ENCODE measurements around the gene ENO4.

The ENO4 gene

GRCh38 chr10:116868198-116868676, 18.9 kb downstream of the ENO4 start:
- no peak for DNase-seq (ENCODE audit: low spot score)

- DNase-seq (ENCODE audit: low spot score): no peak
These were observed 19.4 kb downstream of the ENO4 start for GRCh38 chr10:116868722-116869121.

DNA sequence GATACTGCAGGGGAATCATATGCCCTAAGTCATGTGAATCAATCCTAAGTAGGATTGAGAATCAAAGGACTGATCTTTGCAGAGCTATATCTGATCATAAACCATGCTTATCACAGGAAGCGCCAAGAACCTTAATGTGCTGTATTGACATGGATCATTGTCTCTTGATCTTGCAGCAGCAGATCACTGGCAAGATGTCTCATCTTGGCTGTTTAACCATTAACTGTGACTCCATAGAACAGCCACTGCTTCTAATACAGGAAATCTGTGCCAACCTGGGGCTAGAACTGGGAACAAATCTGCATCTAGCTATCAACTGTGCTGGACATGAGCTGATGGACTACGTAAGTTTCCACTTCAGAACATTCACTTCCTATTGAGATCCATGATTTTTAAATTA, 21.6 kb downstream of the ENO4 start:
- DNase-seq (ENCODE audit: low spot score): no peak

- DNase-seq (ENCODE audit: low spot score): no peak
These were observed 23.8 kb downstream of the ENO4 start for GRCh38 chr10:116873134-116873533.

DNA sequence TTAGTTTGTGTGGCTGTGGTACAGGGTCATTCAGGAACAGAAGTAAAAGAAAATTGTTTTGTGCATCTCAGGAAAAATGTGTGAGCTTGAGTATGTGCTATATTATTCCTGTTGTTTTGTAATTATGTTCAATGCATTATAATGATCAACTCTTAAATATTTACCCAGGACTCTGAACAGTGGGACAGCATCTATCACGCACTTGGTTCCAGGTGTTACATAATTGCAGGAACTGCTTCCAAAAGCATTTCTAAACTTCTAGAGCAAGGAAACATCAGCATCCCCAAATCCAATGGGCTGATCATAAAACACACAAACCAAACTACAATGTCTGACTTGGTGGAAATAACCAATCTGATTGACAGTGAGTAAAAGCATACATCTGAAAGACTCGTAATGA, 26.6 kb downstream of the ENO4 start:
- DNase-seq (ENCODE audit: low spot score): no peak

DNA sequence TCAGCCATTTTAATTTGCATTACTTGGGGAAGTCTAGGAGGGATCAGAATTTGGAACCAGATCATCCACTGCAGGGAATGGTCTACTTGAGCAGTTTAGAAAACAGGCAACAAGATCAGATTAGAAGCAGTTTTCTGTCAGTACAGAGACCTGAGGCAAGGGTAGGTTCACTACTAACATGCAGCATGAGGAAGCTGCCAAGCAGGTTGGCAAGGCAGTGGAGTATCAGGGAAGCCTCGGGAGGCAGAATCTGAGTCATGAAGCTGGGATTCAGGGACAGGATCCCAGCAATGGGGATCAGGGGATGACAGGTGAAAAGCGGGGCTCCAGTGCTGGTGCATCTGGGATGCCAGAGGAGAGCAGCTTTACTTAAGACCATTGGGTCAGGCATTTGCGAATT, 28.1 kb downstream of the ENO4 start:
- DNase-seq (ENCODE audit: low spot score): no peak

- no peak for DNase-seq (ENCODE audit: low spot score)
These were observed 28.8 kb downstream of the ENO4 start for GRCh38 chr10:116878123-116878522.

- no peak for DNase-seq (ENCODE audit: low spot score)
These were observed 30.5 kb downstream of the ENO4 start for GRCh38 chr10:116879817-116880216.

GRCh38 chr10:116880716-116881482, 31.6 kb downstream of the ENO4 start:
- DNase-seq (ENCODE audit: low spot score): no peak

GRCh38 chr10:116882639-116883038, 33.3 kb downstream of the ENO4 start:
- DNase-seq (ENCODE audit: low spot score): no peak

DNA sequence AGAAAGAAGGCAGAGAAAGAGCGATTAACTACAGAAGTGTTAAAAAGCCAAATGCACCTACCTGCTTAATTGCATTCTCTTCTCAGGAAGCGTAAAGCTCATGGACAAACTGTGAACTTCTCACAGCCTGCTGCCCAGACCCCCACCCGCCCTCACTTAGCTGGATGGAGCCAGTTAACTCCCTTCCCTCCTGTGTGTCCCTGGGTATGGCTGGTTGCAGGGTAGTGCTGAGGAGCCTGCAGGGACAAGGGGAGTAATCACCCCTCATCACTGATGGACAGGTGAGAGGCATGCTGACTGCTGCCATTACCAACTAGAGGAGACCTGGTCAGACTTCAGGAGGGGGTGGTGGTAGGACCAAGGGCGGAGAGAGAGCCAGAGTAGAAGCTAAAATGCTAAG, 37.5 kb downstream of the ENO4 start:
- DNase-seq (ENCODE audit: low spot score): no peak

- DNase-seq (ENCODE audit: low spot score): peak; percentile 38
These were observed 39.2 kb downstream of the ENO4 start for GRCh38 chr10:116888380-116889055.

DNA sequence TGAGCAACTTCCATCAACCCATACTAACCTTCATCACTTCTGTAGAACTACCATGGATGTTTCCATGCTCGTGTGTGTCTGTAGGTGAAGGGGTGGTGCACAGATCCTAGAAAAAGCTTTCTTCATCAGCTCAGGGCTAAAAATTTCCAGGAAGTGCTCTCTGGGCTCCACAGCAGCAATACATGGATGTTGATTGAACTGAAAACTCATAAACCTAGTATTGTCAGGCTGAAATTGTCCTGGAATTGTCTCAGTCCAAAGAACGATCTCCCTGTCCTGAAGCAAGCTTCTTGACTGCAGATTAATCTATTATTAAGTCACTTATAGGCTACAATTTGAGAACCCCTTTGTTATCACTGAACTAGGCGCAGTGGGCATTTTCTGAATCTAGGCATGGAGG, 39.8 kb downstream of the ENO4 start:
- no peak for DNase-seq (ENCODE audit: low spot score)

DNA sequence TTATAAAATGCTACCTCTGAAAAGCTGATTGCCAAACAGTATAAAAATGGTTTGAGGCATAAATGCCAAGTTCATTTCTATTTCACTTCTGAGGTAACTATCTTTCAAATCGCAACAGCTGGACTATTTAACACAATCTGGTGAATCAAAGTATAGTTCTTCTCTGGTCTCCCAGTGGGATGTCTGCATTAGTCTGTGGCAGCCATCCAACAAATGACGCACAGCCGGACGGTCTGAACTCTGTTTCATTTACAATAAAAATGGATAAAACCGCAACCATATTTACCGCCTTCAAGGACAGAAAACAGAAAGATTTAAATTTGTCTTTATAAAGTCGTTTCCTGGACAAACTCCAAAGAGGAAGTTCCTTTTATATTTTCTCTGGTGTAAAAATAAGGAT, 41.9 kb downstream of the ENO4 start:
- DNase-seq (ENCODE audit: low spot score): peak; percentile 83

- peak; percentile 27 for DNase-seq (ENCODE audit: low spot score)
These were observed 43.8 kb downstream of the ENO4 start for GRCh38 chr10:116892907-116893685.

DNA sequence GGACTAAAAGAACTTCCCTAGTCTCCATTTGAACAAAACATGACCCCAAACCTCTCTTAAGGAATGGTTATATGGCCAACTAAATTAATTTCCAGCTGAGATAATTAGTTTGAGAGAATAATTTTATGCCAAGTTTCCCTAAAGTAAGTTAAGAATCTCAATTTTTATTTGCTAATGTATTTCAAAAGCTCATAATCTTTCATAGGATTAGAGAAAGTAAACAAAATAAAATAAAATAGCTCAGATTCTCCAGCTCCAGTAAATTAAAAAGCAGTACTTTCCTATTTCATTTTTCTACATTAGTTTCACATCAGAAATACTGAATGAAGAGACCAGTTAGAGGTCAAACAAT, 44.4 kb downstream of the ENO4 start:
- DNase-seq (ENCODE audit: low spot score): no peak

DNA sequence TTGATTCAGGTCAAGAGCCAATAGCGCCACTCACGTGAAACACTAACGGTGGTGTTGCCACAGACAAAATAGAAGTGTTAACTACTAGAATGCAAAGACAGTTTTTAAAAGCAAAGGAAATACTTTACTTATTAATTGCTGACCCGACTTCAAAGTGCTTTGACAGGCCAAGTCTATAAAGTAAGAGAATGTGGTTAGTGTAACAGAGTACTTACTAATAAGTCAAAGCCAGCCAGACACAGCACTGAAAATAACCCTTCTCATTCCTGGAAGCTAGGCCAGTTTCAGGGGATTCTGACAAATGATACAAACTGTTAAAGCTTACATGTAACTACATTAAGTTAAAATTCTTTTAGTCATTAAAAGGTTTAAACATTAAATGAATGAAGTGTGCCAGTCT, 50.3 kb downstream of the ENO4 start:
- DNase-seq (ENCODE audit: low spot score): no peak

DNA sequence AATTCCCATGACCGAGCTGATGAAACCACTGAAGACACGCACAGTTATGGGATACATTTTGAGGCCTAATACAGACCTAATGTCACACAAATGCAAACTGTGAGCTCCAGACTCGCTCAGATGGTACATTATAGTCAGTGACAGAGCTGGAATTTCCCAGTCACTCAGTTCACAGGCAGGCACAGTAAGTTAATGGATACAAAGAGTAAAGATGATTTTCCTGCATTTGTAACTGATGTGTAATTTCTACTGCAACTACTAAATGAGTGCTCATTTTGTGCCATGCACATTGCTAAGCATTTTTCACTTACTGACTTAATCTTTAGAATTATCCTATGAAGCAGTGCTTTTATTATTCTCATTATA, 56.5 kb downstream of the ENO4 start:
- no peak for DNase-seq (ENCODE audit: low spot score)

DNA sequence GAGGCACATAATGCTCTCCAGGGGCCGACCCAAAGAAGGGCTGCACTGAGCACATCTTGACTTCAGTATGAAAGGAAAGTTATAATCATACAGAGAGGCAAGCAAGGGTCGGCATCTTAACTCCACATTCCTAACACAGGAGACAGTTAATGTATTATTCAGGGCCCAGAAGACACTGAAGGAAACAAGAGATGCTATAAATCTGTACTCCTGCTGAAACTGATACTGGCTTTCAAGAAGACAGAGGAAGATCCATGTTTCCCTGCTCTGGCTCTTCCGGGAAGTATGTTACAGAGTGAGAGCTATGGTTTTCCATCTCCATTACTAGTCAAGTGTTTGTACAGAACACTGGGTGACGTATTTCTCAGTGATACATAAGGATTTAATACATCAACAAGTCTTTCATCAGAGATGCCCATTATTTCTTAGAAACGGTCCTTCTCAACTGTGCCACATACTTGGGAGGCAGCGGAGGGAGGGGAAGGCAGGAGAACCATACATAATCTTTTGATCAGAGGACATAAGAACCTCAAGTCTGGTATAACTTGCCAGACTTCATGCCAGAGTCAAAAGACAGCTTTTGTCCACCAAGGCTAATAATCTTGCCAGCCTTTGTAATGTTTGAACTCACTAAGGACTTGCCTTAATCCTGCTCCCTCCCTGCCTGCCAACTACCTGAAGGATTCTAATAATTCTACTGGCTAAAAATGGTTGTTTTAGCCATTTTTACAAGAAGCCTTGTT, 58.1 kb downstream of the ENO4 start:
- no peak for DNase-seq (ENCODE audit: low spot score)

DNA sequence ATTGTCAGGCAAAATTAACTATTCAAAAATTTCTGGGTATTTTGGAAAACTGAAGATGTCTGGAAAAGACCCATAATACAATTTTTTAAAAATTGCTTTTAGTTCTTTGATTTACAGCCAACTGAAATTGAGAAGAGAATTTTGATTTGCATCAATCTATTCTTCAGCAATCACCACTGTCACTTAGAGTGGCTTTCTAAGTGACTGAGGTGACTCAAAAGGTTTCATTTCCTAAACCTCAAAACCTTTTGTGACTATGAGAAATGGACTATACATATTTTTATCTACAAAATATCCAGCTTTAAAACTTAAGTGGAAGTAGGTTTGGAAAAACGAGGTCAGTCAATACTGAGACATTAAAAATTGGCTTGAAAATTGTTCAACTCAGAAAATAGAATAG, 60.0 kb downstream of the ENO4 start:
- no peak for DNase-seq (ENCODE audit: low spot score)

- no peak for DNase-seq (ENCODE audit: low spot score)
These were observed 61.6 kb downstream of the ENO4 start for GRCh38 chr10:116910910-116911309.

- DNase-seq (ENCODE audit: low spot score): no peak
These were observed 62.9 kb downstream of the ENO4 start for GRCh38 chr10:116912162-116912561.
